Colonic mucosa (tissue), 4 donors: ENCODE results near the gene CMTM4. TPM values are rescaled to one million over a fixed set of nuclear protein-coding genes. Genes with fewer than 3 reads are reported as not detected.
"Not testable (repeated sequence)": the region's sequence is repeated elsewhere in the genome, so short reads cannot be mapped to it uniquely, and the experiment has no call there.

ENCODE experiments used
- DNase-seq: peaks from one replicate; pipeline ENCODE4 v3.0.0-alpha.2; 2020
- H3K27ac ChIP-seq: fragments of 200-600 bp; one replicate; pipeline ENCODE4 v1.8.0; 2021
- H3K27me3 ChIP-seq: fragments of 200-600 bp; one replicate; pipeline ENCODE4 v1.8.0; 2021
- H3K36me3 ChIP-seq: fragments of 200-600 bp; one replicate; pipeline ENCODE4 v1.8.0; 2021
- H3K4me1 ChIP-seq: fragments of 200-600 bp; one replicate; pipeline ENCODE4 v1.8.0; 2021; ENCODE audit warnings: mild to moderate bottlenecking
- H3K4me3 ChIP-seq: fragments of 200-600 bp; one replicate; pipeline ENCODE4 v1.8.0; 2021
- H3K9ac ChIP-seq, 2 donors: one replicate each; pipeline ENCODE4 v1.7.0; 2013; ENCODE audit warnings: control low read depth in 2 of 2, low read depth in 2 of 2, low read length in 2 of 2
- H3K9me3 ChIP-seq: fragments of 200-600 bp; one replicate; pipeline ENCODE4 v1.8.0; 2021
- intact Hi-C: fragments of 100-400 bp; cut with DNase I; formaldehyde crosslinking; loops from one replicate; pipeline ENCODE4 v1.14.1; 2022
- total RNA-seq, 2 donors: library from RNA; stranded (reverse); fragmentation: NEBNext Ultra II Directional in 1 of 2; extraction: Animal tissue kit (Norgen Biotek cat#: 25700) in 1 of 2; gene quantifications; one replicate each; pipeline ENCODE4 v1.2.1, GENCODE V29; 2021
- TF ChIP-seq, protein P1 (sequence below): fragments of 200-600 bp; IDR thresholded peaks from one replicate; pipeline ENCODE4 v1.8.0; 2022; ENCODE audit warnings: antibody characterized with exemption, mild to moderate bottlenecking
- donor health status: healthy.
- donor health status: DM: no; HTN: no; CAD: no.
- donor health status: DM: no; HTN: no; CAD: no.

The CMTM4 gene
- total RNA-seq, 2 donors from 2014 or later = 150 to 212 TPM

DNA sequence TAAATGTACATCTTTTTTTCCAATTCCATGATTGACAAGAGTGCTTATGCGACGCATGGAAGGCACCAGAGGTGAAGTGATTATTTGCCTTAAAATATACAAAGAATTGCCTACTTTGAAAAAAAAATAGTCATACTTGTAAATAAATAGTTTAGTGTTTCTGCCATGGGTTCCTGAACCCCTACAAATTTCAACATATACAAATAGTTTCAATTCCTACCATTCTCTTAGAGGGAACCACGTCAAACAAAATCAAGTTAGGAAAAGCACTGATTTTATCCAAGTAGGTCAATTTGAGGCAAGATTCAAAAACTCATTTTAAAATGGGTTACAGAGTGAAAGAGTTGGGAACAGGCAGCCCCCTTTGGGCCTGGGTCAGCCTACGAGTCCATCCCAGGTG is 80.4 kb downstream of the CMTM4 start:
- DNase-seq = no peak
- H3K36me3 ChIP-seq = no peaks in the 10 kb centered on the region
- intact Hi-C loops = no loop called here

DNA sequence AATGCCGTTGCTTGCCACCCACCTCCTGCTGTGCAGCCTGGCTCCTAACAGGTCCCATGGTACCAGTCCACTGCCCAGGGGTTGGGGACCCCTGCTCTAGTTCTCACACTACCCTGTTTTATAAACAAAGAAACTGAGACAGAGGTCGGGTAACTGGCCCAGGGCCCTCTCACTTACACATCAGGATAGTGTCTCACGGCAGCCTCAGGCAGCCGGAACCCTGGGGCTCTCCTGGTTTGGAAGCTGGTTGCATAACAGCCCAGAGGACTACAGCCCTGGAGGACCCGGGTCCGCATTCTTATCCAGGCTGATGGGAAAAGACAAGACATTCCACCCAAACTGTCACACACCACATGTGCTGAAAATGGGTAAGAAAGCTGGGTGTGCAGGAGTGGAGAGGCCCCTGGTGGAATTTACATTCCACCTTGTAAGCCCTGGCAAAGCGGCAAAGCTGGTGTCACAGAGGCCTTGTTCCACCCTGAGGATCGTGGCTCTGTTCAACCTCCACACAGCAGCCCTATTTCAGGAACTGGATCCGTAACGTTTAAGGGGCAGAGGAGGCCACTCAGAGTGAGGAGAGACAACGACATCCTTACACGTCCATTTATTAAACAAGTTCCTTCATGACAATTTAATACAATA is 82.3 kb downstream of the CMTM4 start:
- Histone ChIP-seq H3K9ac (no peak overlapping the region), H3K27ac (no peak overlapping the region), H3K4me3 (no peak overlapping the region), H3K36me3 (no peaks in the 10 kb centered on the region), H3K4me1 (no peaks in the 10 kb centered on the region), H3K9me3 (no peaks in the 10 kb centered on the region), H3K27me3 (no peaks in the 10 kb centered on the region)
- intact Hi-C loops = no loop called here
- TF ChIP-seq, protein P1, sequence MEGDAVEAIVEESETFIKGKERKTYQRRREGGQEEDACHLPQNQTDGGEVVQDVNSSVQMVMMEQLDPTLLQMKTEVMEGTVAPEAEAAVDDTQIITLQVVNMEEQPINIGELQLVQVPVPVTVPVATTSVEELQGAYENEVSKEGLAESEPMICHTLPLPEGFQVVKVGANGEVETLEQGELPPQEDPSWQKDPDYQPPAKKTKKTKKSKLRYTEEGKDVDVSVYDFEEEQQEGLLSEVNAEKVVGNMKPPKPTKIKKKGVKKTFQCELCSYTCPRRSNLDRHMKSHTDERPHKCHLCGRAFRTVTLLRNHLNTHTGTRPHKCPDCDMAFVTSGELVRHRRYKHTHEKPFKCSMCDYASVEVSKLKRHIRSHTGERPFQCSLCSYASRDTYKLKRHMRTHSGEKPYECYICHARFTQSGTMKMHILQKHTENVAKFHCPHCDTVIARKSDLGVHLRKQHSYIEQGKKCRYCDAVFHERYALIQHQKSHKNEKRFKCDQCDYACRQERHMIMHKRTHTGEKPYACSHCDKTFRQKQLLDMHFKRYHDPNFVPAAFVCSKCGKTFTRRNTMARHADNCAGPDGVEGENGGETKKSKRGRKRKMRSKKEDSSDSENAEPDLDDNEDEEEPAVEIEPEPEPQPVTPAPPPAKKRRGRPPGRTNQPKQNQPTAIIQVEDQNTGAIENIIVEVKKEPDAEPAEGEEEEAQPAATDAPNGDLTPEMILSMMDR = no peak
- DNase-seq = no peak

More for the DNA sequence above, 80.4 kb downstream of the CMTM4 start:
- H3K9me3 ChIP-seq = no peaks in the 10 kb centered on the region
- H3K27ac ChIP-seq = no peak overlapping the region
- H3K27me3 ChIP-seq = no peaks in the 10 kb centered on the region
- no peak overlapping the region for H3K4me3 ChIP-seq
- no peaks in the 10 kb centered on the region for H3K4me1 ChIP-seq
- TF ChIP-seq, protein P1 = no peak
- H3K9ac ChIP-seq = no peak overlapping the region

DNA sequence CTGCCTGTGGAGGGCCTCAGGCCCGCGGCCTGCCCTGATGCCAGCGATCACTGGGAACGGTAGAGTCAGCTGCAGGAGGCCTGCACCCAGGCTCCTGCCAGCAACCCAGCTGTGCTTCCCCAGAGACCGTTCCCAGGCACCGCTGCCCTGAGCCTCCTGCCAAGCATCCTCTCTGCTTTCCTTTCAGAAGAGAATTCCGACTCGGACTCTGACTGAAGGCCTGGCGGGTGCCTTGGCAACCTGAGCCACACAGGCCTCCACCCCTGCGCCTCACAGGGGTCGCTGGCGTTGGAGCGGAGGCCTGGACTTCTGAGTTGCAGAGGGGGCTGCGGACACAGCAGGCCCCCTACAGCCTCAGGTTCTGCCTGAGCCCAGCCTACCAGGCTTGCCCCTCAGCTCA is 84.1 kb downstream of the CMTM4 start:
- TF ChIP-seq, protein P1 = no peak
- no peaks in the 10 kb centered on the region for H3K9me3 ChIP-seq
- H3K36me3 ChIP-seq = no peaks in the 10 kb centered on the region
- H3K9ac ChIP-seq = no peak overlapping the region
- H3K27ac ChIP-seq = no peak overlapping the region
- no peak for DNase-seq
- H3K4me3 ChIP-seq = no peak overlapping the region
- intact Hi-C loops = no loop called here
- H3K4me1 ChIP-seq = no peaks in the 10 kb centered on the region
- no peaks in the 10 kb centered on the region for H3K27me3 ChIP-seq

DNA sequence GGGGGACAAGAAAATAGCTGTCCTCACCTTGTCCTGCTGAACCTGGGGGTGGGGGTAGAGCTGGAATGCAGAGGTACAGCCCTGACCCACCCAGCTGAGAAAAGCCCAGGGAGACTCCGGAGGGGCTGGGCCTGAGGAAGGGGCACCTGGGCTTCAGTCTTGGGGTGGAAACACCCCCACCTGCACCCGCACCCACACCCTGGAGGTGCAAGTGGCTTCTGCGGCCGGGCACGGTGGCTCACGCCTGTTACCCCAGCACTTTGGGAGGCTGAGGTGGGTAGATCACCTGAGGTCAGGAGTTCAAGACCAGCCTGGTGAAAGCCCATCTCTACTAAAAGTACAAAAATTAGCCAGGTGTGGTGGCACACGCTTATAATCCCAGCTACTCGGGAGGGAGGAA is 84.6 kb downstream of the CMTM4 start:
- H3K36me3 ChIP-seq, H3K4me1 ChIP-seq, DNase-seq, H3K27me3 ChIP-seq, H3K9me3 ChIP-seq, H3K9ac ChIP-seq, H3K27ac ChIP-seq, H3K4me3 ChIP-seq, intact Hi-C loops: not testable (repeated sequence)

DNA sequence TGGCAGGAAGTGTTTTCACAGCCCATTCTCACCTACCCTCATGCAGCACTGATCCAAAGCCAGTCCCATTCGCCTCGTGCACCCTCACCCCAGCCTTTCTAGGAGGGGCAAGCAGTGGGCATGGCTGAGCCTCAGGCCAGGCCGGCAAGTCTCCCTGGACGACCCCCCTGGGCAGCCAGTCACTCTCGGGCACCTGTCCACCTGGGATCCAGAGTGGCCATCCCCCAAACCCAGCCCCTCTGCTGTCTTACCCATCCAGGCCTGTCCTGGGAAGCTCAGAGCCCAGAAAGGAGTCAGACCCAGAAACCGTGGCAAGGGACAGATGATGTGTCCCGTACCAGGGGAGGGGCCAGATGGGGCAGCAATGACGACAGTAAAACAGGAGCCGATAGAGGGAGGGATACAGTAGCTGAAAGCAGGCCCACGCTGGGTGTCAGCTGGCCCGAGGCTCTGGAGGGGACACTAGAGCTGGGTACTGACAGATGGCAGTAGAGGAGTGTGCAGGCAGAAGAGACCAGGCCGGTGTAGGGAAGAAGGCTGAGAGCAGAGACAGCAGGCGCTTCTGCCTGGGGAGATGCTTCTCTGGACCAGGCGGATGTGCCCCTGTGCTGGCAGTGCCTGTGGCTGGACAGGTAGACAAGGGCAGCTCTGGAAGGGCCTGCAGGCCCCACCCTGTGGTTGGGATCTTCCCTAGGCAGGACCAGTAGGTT is 86.3 kb downstream of the CMTM4 start:
- Histone ChIP-seq H3K4me3 (no peak overlapping the region), H3K27me3 (peaks cover 5% of the 10 kb centered on the region), H3K9ac (no peak overlapping the region), H3K4me1 (no peaks in the 10 kb centered on the region), H3K36me3 (no peaks in the 10 kb centered on the region), H3K27ac (no peak overlapping the region), H3K9me3 (no peaks in the 10 kb centered on the region)
- TF ChIP-seq, protein P1 = no peak
- intact Hi-C loops = no loop called here
- no peak for DNase-seq

DNA sequence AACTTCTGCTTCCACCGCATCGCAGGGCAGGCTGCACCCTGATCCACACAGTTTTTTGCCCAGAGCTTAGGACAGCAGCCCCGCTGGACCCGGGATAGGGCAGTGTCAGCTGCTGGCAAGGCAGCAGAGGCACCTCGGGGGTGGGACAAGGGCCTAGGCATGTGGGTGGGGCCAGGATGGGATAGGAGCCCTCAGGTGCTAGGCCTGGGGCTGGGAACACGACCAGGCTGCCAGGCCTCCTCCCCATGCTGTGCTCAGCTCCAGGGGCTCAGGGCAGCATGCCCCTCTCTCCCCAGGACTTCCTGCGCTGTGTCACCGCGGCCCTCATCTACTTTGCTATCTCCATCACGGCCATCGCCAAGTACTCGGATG is 87.4 kb downstream of the CMTM4 start:
- intact Hi-C loops = loop anchor here (5.0 kb wide), 2 partner anchors 118 to 258 kb away; no protein-coding TSS in a partner anchor
- DNase-seq = no peak
- no peaks in the 10 kb centered on the region for H3K9me3 ChIP-seq
- no peak overlapping the region for H3K4me3 ChIP-seq
- H3K9ac ChIP-seq = no peak overlapping the region
- H3K36me3 ChIP-seq = no peaks in the 10 kb centered on the region
- peaks cover 13% of the 10 kb centered on the region for H3K27me3 ChIP-seq
- TF ChIP-seq, protein P1 = no peak
- no peaks in the 10 kb centered on the region for H3K4me1 ChIP-seq
- H3K27ac ChIP-seq = no peak overlapping the region
